Activated T-helper 1 cell treated with anti-CD3 and anti-CD28 coated beads, Interleukin-12 subunit alpha, Interleukin-12 subunit beta, Interleukin-2, Interleukin-4 antibody, amounts not matched to agents 30 ng/mL and 10 ng/mL and 1 ng/mL, durations not matched to agents 14 hours and 24 hours and 36 hours (primary cell): ENCODE data around the gene CLN5. TPM values are rescaled to one million over a fixed set of nuclear protein-coding genes. Genes with fewer than 3 reads are reported as not detected.

Source experiments
- DNase-seq: peaks from one replicate; pipeline ENCODE4 v3.0.0; 2021; ENCODE audit warnings: low spot score
- H3K27ac Mint-ChIP-seq: one replicate; pipeline ENCODE4 v1.8.0; 2021; ENCODE audit warnings: mild to moderate bottlenecking, mixed read lengths
- H3K27me3 Mint-ChIP-seq: one replicate; pipeline ENCODE4 v1.8.0; 2022; ENCODE audit warnings: mild to moderate bottlenecking, moderate library complexity, mixed read lengths; ENCODE audit not compliant: insufficient read depth
- H3K36me3 Mint-ChIP-seq: one replicate; pipeline ENCODE4 v1.8.0; 2021; ENCODE audit warnings: low read depth, mixed read lengths
- H3K4me1 Mint-ChIP-seq: one replicate; pipeline ENCODE4 v1.8.0; 2021; ENCODE audit warnings: low read depth, mixed read lengths
- H3K4me3 Mint-ChIP-seq: one replicate; pipeline ENCODE4 v1.8.0; 2021; ENCODE audit warnings: mild to moderate bottlenecking, moderate library complexity, mixed read lengths
- H3K9me3 Mint-ChIP-seq: one replicate; pipeline ENCODE4 v1.8.0; 2021; ENCODE audit warnings: mixed read lengths
- intact Hi-C: fragments of 100-400 bp; cut with micrococcal nuclease; formaldehyde crosslinking; loops from one replicate; pipeline ENCODE4 v1.15.1; 2024
- total RNA-seq: library from RNA; stranded (reverse); gene quantifications from 2 replicates; pipeline ENCODE4 v1.2.3, GENCODE V29; 2022

CLN5 gene
- total RNA-seq, 1 donor from 2014 or later, result 14.2 TPM

DNA sequence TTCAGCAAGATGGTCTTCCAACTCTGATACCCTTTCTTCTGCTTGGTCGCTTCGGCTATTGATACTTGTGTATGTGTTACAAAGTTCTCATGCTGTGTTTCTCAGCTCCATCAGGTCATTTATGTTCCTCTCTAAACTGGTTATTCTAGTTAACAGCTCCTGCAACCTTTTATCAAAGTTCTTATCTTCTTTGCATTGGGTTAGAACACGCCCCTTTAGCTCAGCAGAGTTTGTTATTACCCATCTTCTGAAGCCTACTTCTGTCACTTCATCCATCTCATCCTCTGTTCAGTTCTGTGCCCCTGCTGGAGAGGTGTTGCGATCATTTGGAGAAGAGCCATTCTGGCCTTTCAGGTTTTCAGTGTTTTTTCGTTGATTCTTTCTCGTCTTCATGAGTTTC, 24.9 kb upstream of the CLN5 start:
- no peaks in the 10 kb centered on the region for H3K9me3 Mint-ChIP-seq
- intact Hi-C loops, result no loop called here

DNA sequence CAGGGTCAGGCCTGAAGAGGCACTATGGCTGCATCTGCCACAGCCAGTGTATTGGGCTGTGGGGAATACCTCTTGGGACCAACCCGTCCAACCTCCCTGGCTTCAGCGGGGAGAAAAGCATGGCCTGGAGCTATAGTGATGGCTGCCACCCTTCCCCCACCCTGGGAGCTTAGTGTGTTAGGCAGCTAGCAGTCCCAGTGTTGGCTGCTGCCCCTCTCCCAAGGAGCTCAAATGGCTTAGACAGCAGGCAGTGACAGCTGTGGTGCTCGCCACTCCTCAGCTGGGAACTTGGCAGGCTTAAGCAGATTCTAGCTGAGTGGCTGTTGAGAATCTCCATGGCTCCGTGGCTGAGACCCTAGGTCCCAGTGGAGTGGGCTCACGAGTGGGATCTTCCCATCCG, 23.8 kb upstream of the CLN5 start:
- Mint-ChIP-seq H3K27me3 (peaks cover 7% of the 10 kb centered on the region), H3K4me3 (no peak overlapping the region), H3K27ac (no peak overlapping the region), H3K36me3 (no peaks in the 10 kb centered on the region), H3K9me3 (no peaks in the 10 kb centered on the region), H3K4me1 (peaks cover 6% of the 10 kb centered on the region)
- no peak for DNase-seq
- intact Hi-C loops, result no loop called here

More for the DNA sequence above, 24.9 kb upstream of the CLN5 start:
- H3K27ac Mint-ChIP-seq, result no peak overlapping the region
- peaks cover 5% of the 10 kb centered on the region for H3K27me3 Mint-ChIP-seq
- no peak overlapping the region for H3K4me3 Mint-ChIP-seq
- DNase-seq, result no peak
- H3K36me3 Mint-ChIP-seq, result no peaks in the 10 kb centered on the region
- H3K4me1 Mint-ChIP-seq, result peaks cover under 1% of the 10 kb centered on the region

DNA sequence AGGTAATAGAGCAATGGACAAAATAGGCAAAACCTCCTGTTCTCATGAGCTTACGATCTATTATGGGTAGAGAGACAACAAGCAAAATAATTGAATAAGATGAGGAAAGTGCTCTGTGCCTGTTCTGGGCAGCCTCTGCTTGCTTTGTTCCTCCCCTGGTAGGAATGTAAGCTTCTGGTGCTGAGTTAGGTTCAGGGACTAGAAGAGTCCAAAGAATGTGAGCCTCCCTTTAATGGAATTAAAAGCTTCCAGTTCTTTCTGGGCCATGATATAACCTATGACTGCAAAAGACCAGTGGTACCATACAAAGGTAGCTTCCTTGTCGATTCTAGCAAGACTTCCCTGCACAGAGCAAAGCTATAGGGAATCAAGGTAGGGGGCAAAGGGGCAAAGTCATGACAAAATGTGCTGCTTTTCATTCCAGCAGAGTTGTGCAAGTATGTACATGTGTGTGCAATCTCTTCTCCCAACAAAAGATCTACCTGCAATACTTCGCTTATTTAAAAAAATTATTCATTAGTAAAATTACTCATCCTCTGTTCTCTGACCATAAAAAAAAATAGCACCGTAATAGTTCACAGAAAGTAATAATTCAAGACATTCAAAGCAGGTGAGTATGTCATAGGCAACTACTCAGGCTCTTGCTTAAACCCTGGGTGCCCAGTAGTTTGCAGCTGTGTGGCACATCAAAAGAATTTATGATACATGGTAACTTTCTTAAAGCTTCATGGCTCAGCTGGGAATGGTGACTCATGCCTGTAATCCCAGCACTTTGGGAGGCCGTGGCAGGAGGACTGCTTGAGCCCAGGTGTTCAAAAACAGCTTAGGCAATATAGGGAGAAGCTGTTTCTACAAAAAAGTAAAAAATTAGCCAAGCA, 22.2 kb upstream of the CLN5 start:
- Mint-ChIP-seq H3K4me3 (no peak overlapping the region), H3K9me3 (no peaks in the 10 kb centered on the region), H3K36me3 (no peaks in the 10 kb centered on the region), H3K27ac (no peak overlapping the region), H3K27me3 (peaks cover 11% of the 10 kb centered on the region), H3K4me1 (peaks cover 9% of the 10 kb centered on the region)
- intact Hi-C loops, result no loop called here
- DNase-seq, result no peak

DNA sequence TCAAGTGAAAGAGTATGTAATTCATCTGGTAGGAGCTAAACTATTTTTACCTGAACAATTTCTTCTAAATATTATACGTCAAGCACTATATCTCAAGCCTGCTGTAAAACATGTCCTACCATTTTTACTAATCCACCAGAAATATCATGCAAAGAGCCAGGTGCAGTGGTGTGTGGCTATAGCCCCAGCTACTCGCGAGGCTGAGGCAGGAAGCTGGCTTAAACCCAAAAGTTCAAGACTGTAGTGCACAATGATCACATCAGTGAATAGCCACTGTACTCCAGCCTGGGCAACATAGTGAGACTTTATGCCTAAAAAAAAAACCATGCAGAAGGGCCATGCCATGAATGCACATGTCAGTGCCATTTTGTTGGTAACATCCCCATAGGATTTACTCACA, 20.7 kb upstream of the CLN5 start:
- intact Hi-C loops, result no loop called here
- Mint-ChIP-seq H3K4me3 (no peak overlapping the region), H3K36me3 (no peaks in the 10 kb centered on the region), H3K27me3 (peaks cover 11% of the 10 kb centered on the region), H3K27ac (no peak overlapping the region), H3K9me3 (no peaks in the 10 kb centered on the region), H3K4me1 (peaks cover 11% of the 10 kb centered on the region)
- DNase-seq, result no peak

DNA sequence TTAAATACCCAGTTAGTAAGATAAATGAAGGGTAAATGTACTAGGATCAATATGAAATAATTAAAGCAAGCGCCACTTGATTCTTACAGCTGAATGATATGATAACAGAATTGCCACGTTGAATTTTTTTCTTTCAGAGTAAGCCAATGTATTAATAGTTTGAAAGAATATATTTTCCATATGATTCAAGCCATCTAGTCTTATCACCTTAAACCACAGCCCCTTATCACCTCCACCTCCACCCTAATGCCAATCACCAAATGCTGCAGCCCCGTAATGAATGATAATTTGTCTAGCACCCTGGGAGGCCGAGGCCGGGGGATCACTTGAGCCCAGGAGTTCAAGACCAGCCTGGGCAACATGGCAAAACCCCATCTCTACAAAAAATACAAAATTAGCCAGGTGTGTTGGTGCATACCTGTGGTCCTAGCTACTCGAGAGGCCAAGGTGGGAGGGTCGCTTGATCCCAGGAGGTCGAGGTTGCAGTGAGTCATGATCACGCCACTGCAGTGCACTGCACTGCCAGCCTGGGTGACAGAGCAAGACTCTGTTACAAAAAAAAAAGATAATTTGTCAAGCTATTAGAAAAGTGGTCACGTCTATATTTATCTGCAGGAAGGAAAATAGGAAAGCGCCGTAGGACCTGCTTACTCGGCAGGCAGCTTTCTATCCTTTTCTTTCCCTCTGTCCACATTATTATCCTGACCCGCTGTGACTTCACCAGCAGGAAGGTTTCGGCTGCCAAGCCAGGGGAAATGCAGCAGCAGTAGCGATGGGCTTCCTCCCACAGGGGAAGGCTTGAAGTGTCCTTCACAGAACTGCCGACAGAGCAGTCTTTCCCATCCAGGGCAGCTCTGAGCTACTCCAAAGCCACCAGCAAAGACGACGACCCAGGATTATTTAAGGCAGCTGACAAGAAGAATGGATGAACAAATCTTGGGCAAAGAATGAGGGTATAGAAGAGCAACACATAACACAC, 19.7 kb upstream of the CLN5 start:
- no peak overlapping the region for H3K27ac Mint-ChIP-seq
- no peaks in the 10 kb centered on the region for H3K9me3 Mint-ChIP-seq
- no peak overlapping the region for H3K4me3 Mint-ChIP-seq
- no peaks in the 10 kb centered on the region for H3K36me3 Mint-ChIP-seq
- DNase-seq, result no peak
- H3K4me1 Mint-ChIP-seq, result peaks cover 16% of the 10 kb centered on the region
- H3K27me3 Mint-ChIP-seq, result peaks cover 13% of the 10 kb centered on the region
- intact Hi-C loops, result no loop called here

DNA sequence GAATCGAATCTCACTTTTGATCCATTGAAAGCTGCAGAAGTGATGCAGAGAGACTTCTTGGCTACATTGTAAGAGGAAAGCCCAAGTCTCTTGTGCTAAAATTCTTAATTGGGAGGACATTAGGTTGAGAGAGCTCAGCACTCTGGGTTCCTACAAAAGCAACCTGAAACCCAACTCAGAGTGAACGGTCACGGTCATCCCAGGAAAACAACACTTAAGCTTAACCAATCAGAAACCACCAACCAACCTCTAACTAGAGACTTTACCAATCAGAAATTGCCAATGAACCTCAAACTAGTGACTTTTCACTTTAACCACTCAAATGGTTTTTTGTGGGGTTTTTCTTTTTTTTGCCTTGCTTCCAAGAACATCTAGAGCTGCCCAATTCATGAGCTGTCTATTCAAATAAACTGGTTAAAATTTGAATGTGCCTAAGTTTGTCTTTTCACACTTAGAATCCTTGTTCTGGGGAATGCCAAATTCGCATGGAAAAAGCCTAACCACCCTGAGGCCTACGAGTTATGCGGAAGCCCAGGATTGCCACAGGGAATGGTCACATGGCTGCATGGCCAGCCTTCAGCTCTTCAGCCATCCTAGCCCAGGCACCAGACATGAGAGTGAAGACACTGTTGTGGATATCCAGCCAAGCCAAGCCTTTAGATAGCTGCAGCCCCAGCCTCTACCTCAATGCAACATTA, 17.8 kb upstream of the CLN5 start:
- intact Hi-C loops, result no loop called here
- Mint-ChIP-seq H3K9me3 (no peaks in the 10 kb centered on the region), H3K4me3 (no peak overlapping the region), H3K4me1 (peaks cover 20% of the 10 kb centered on the region), H3K36me3 (no peaks in the 10 kb centered on the region), H3K27ac (no peak overlapping the region), H3K27me3 (peaks cover 20% of the 10 kb centered on the region)
- no peak for DNase-seq

DNA sequence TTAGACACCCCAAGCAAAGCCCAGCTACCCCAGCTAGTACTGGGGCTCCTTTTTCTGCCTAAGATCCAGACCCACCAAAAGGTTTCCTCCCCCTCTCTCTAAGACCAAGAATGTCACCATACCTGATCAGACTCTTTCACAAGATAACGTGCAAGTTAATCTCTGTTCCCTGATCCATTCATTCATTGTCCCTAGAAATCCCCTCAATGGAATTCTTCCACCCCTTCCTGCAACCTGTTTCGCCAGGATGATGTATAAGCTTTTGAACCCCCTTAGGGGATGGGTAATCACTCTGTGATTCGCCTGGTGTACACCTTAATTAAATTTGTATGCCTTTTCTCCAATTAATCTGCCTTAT, 17.3 kb upstream of the CLN5 start:
- Mint-ChIP-seq H3K4me1 (peaks cover 21% of the 10 kb centered on the region), H3K4me3 (no peak overlapping the region), H3K9me3 (no peaks in the 10 kb centered on the region), H3K36me3 (no peaks in the 10 kb centered on the region), H3K27me3 (peaks cover 22% of the 10 kb centered on the region), H3K27ac (no peak overlapping the region)
- intact Hi-C loops, result no loop called here
- DNase-seq, result no peak

DNA sequence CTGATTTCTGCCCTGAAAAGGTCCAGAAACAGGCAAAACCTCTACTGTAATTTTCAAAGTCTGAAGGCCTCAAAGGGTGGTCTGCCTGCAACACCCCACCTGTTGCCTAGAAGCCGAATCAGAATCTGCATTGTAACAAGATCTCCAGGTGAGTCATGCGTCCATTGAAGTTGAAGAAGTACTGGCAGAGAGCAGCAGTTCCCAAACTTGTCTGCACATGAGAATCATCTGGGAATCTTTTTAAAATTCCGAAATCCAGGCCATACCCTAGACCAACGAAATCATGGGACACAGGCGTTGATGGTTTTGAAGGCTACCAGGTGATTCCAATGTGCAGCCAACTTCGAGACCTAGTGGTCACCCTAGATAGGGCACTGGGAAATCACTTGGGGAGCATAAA, 16.0 kb upstream of the CLN5 start:
- Mint-ChIP-seq H3K27ac (no peak overlapping the region), H3K4me3 (no peak overlapping the region), H3K36me3 (no peaks in the 10 kb centered on the region), H3K27me3 (peaks cover 22% of the 10 kb centered on the region), H3K9me3 (no peaks in the 10 kb centered on the region), H3K4me1 (peaks cover 21% of the 10 kb centered on the region)
- intact Hi-C loops, result no loop called here
- DNase-seq, result no peak

DNA sequence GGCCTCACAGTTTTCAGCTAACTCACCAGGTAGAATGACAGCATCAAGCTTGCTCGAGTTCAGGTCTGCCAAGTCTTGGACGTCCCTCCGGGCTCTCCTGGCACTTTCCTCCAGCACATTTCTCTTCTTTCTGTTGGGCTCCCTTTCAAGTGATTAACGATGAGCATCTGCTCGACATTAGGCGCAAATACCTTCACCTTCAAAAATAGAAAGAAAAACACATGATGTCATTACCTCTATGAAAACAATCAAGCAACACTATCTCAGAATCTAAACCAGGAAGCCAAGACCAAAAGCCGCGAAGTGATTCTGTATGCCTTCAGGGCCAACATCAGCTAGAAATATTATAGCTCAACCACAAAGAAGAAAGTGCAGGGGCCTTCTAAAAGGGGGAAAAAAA, 15.4 kb upstream of the CLN5 start:
- no peak overlapping the region for H3K4me3 Mint-ChIP-seq
- intact Hi-C loops, result no loop called here

DNA sequence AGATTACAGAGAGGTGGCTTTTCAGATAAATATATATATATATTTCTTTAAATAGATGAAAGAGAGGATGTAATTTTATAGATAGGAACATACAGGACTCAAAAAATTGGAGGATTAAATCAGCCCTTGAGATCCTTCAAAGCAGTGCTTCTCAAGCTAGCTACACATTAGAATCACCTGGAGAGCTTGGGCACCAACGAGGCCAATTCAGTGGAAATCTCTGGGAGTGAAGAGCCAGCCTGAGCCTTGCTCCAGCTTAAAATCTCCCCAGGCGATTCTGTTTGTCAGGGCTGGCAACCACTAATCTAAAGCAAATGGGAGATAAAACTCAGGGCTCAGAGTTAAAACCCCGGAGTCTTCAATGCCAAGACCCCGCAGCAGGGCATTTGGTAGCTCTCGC, 15.0 kb upstream of the CLN5 start:
- no peak for DNase-seq
- Mint-ChIP-seq H3K27ac (no peak overlapping the region), H3K9me3 (no peaks in the 10 kb centered on the region), H3K4me1 (peaks cover 21% of the 10 kb centered on the region), H3K36me3 (no peaks in the 10 kb centered on the region), H3K27me3 (peaks cover 24% of the 10 kb centered on the region), H3K4me3 (no peak overlapping the region)
- intact Hi-C loops, result no loop called here

More for the DNA sequence above, 15.4 kb upstream of the CLN5 start:
- Mint-ChIP-seq H3K9me3 (no peaks in the 10 kb centered on the region), H3K27me3 (peaks cover 22% of the 10 kb centered on the region), H3K27ac (no peak overlapping the region), H3K4me1 (peaks cover 21% of the 10 kb centered on the region), H3K36me3 (no peaks in the 10 kb centered on the region)
- DNase-seq, result no peak

DNA sequence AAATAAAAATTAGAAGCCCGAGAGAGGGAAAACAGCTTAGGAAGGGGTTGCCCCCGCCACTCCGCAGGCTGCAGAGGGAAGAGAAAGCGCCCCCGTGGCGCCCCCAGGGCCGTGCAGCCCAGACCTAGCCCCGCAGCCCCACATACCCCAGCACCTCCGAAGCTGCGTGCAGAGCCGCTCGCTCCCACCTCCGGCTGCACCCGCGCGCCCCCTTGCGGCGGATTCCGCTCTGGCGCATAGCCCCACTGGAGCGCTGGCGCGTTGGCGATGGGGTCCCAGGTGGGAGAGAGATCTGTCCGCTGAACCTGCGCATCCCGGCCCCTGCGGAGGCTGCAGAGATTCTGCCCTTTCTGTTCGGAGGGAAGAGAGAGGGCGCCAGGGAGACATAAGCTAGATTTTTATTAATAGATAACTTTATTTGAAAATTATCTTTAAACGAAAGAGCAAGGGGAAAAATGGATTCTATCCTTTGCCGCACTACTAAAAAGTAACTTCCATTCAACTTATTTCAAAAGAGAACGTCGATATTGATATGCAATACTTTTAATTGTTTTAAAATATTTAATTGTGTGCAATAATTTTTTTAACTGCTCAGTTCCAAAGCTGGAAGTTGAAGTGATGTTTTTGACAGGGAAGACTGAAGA, 11.7 kb upstream of the CLN5 start:
- H3K27ac Mint-ChIP-seq, result no peak overlapping the region
- intact Hi-C loops, result loop anchor here (1.0 to 2.0 kb wide), 3 partner anchors 11 to 1104 kb away; no protein-coding TSS in a partner anchor

DNA sequence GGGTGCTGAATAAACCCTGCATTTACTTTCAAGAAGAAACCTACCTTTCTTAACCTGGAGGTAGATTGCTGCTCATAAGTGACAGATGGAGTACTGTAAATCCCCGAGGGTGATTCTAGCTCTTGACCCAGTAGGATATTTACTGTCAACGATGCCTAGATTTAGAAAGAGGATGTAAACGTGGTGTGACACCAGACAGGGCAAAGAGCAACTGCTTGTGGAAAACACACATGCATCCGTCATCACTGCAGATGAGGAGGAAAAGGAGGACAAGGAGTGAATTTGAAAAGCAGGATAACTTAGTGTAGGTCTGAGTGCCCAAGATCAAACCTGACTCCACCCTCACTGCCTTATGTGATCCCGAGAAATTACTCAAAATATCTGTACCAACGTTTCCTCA, 9.8 kb upstream of the CLN5 start:
- H3K27me3 Mint-ChIP-seq, result peaks cover 28% of the 10 kb centered on the region
- no peak overlapping the region for H3K27ac Mint-ChIP-seq
- no peaks in the 10 kb centered on the region for H3K36me3 Mint-ChIP-seq
- peaks cover 5% of the 10 kb centered on the region for H3K4me1 Mint-ChIP-seq
- no peaks in the 10 kb centered on the region for H3K9me3 Mint-ChIP-seq
- no peak overlapping the region for H3K4me3 Mint-ChIP-seq
- DNase-seq, result no peak
- intact Hi-C loops, result no loop called here

More for the DNA sequence above, 11.7 kb upstream of the CLN5 start:
- DNase-seq, result peak; percentile 73
- H3K9me3 Mint-ChIP-seq, result no peaks in the 10 kb centered on the region
- H3K36me3 Mint-ChIP-seq, result no peaks in the 10 kb centered on the region
- no peak overlapping the region for H3K4me3 Mint-ChIP-seq
- H3K27me3 Mint-ChIP-seq, result peaks cover 29% of the 10 kb centered on the region
- H3K4me1 Mint-ChIP-seq, result peaks cover 11% of the 10 kb centered on the region
